ENCODE data around the gene UBE2D2.
"Not testable (repeated sequence)": the region's sequence is repeated elsewhere in the genome, so short reads cannot be mapped to it uniquely, and the experiment has no call there.

- TF ChIP-seq, protein P1, sequence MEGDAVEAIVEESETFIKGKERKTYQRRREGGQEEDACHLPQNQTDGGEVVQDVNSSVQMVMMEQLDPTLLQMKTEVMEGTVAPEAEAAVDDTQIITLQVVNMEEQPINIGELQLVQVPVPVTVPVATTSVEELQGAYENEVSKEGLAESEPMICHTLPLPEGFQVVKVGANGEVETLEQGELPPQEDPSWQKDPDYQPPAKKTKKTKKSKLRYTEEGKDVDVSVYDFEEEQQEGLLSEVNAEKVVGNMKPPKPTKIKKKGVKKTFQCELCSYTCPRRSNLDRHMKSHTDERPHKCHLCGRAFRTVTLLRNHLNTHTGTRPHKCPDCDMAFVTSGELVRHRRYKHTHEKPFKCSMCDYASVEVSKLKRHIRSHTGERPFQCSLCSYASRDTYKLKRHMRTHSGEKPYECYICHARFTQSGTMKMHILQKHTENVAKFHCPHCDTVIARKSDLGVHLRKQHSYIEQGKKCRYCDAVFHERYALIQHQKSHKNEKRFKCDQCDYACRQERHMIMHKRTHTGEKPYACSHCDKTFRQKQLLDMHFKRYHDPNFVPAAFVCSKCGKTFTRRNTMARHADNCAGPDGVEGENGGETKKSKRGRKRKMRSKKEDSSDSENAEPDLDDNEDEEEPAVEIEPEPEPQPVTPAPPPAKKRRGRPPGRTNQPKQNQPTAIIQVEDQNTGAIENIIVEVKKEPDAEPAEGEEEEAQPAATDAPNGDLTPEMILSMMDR (IDR thresholded peaks at IDR 0.05), result not testable (repeated sequence)
- TF ChIP-seq POLR2A (IDR thresholded peaks at IDR 0.05), result not testable (repeated sequence)
These were observed 34.6 kb upstream of the UBE2D2 start for GRCh38 chr5:139526309-139527089.

All from heart left ventricle (tissue), 13 donors.